ENCODE data around the gene CD37. TPM values are rescaled to one million over a fixed set of nuclear protein-coding genes. Genes with fewer than 3 reads are reported as not detected.
"Not testable (repeated sequence)": the region's sequence is repeated elsewhere in the genome, so short reads cannot be mapped to it uniquely, and the experiment has no call there.

Gene CD37
- total RNA-seq, 2 donors from 2014 or later = 4.0 to 6.2 TPM

GRCh38 chr19:49366110-49366509 is 30.9 kb downstream of the CD37 start:
- Histone ChIP-seq H3K27me3 (no peaks in the 10 kb centered on the region), H3K36me3 (replicated peaks in 1 of 2; ENCODE audit: insufficient read depth in 1 of 2, low read depth in 2 of 2) (no peaks in the 10 kb centered on the region), H3K27ac (no peak overlapping the region), H3K4me1 (peaks cover 19% of the 10 kb centered on the region), H3K4me3 (no peak overlapping the region), H3K9me3 (peaks cover 0 to 6% (median 0%) of the 10 kb centered on the region in 3 donors)
- no peak for ATAC-seq
- TF ChIP-seq CTCF (IDR thresholded peaks at IDR 0.05) = no peak
- TF ChIP-seq POLR2A (IDR thresholded peaks at IDR 0.05) = no peak
- intact Hi-C loops (cut with DNase I) = no loop called here
- DNase-seq = no peak

- DNase-seq (no peak), ATAC-seq (no peak)
- no peak for TF ChIP-seq POLR2A (IDR thresholded peaks at IDR 0.05)
- TF ChIP-seq CTCF (IDR thresholded peaks at IDR 0.05) = no peak
- H3K27ac ChIP-seq = no peak overlapping the region
- H3K27me3 ChIP-seq = no peaks in the 10 kb centered on the region
- H3K4me3 ChIP-seq = no peak overlapping the region
- no peaks in the 10 kb centered on the region for H3K36me3 ChIP-seq (replicated peaks in 1 of 2; ENCODE audit: insufficient read depth in 1 of 2, low read depth in 2 of 2)
- peaks cover 4% of the 10 kb centered on the region for H3K4me1 ChIP-seq
- peaks cover 0 to 6% (median 0%) of the 10 kb centered on the region in 3 donors for H3K9me3 ChIP-seq
- intact Hi-C loops (cut with DNase I) = no loop called here
- 91 to 96% methylated on average over 5 of the region's 5 CpGs for WGBS, 2 donors
Measured at GRCh38 chr19:49368711-49369358, 33.6 kb downstream of the CD37 start.

- no peak overlapping the region for H3K4me3 ChIP-seq
- DNase-seq = no peak
- TF ChIP-seq POLR2A (IDR thresholded peaks at IDR 0.05) = no peak
- no peak for TF ChIP-seq CTCF (IDR thresholded peaks at IDR 0.05)
- intact Hi-C loops (cut with DNase I) = no loop called here
- WGBS, 2 donors = 76 to 93% methylated on average over 3 of the region's 3 CpGs
- no peak for ATAC-seq
- no peaks in the 10 kb centered on the region for H3K27me3 ChIP-seq
- H3K36me3 ChIP-seq (replicated peaks in 1 of 2; ENCODE audit: insufficient read depth in 1 of 2, low read depth in 2 of 2) = no peaks in the 10 kb centered on the region
- no peaks in the 10 kb centered on the region for H3K4me1 ChIP-seq
- H3K9me3 ChIP-seq = peaks cover 0 to 6% (median 0%) of the 10 kb centered on the region in 3 donors
- H3K27ac ChIP-seq = no peak overlapping the region
Measured at GRCh38 chr19:49371184-49371583, 36.0 kb downstream of the CD37 start.

DNA sequence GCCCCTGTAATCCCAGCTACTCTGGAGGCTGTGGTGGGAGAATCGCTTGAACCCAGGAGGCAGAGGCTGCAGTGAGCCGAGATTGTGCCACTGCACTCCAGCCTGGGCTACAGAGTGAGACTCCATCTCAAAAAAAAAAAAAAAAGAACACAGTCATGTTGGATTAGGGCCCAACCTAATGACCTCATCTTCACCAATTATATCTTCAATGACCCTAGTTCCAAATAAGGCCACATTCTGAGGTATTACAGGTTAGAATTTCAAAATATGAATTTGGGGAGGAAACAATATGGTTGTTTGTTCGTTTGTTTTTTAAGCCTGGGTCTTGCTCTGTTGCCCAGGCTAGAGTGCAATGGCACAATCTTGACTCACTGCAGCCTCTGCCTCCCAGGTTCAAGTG is 38.0 kb downstream of the CD37 start:
- H3K9me3 ChIP-seq; H3K4me3 ChIP-seq; intact Hi-C loops (cut with DNase I); H3K27ac ChIP-seq; H3K27me3 ChIP-seq; DNase-seq; H3K4me1 ChIP-seq; ATAC-seq; H3K36me3 ChIP-seq (replicated peaks in 1 of 2; ENCODE audit: insufficient read depth in 1 of 2, low read depth in 2 of 2): not testable (repeated sequence)
- 73 to 77% methylated on average over 3 of the region's 3 CpGs for WGBS, 2 donors

DNA sequence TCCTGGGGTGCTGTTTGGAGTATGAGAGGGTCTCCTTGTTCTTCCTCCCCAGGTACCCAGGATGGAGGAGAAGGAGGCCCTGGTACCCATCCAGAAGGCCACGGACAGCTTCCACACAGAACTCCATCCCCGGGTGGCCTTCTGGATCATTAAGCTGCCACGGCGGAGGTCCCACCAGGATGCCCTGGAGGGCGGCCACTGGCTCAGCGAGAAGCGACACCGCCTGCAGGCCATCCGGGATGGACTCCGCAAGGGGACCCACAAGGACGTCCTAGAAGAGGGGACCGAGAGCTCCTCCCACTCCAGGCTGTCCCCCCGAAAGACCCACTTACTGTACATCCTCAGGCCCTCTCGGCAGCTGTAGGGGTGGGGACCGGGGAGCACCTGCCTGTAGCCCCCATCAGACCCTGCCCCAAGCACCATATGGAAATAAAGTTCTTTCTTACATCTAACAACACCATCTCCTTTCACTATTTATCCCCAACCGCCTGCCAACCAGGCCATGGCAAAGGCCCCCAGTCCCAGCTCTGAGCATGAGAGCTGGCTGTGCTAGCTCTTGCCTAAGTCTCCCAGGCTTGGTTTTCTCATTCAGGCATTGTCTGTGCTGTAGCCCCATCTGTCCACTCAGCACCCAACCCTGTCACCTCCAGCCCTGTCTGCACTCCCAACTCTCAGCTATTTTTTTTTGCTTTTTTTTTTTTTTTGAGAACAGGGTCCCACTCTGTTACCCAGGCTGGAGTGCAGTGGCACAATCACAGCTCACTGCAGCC is 39.6 kb downstream of the CD37 start:
- ATAC-seq = no peak
- no peak overlapping the region for H3K4me3 ChIP-seq
- TF ChIP-seq POLR2A (IDR thresholded peaks at IDR 0.05) (no peak), CTCF (IDR thresholded peaks at IDR 0.05) (no peak)

More for the DNA sequence above, 39.6 kb downstream of the CD37 start:
- Histone ChIP-seq H3K27ac (no peak overlapping the region), H3K27me3 (no peaks in the 10 kb centered on the region), H3K9me3 (peaks cover 0 to under 1% (median 0%) of the 10 kb centered on the region in 3 donors), H3K36me3 (replicated peaks in 1 of 2; ENCODE audit: insufficient read depth in 1 of 2, low read depth in 2 of 2) (no peaks in the 10 kb centered on the region), H3K4me1 (no peaks in the 10 kb centered on the region)
- 81 to 93% methylated on average over 3 to 15 of the region's 16 CpGs for WGBS, 2 donors
- intact Hi-C loops (cut with DNase I) = no loop called here
- DNase-seq = no peak

Data from body of pancreas (tissue), 4 donors.